GM18909 (cell line): Measurements from ENCODE around the gene MCAT.

Source experiments
- ATAC-seq: cut with Tn5 transposase; IDR thresholded peaks from one replicate; pipeline ENCODE4 v1.9.1; 2021; ENCODE audit warnings: mild to moderate bottlenecking; ENCODE audit not compliant: unreplicated experiment, poor library complexity

The MCAT gene

GRCh38 chr22:43173976-43174720, 30.9 kb upstream of the MCAT start:
- no peak for ATAC-seq

DNA sequence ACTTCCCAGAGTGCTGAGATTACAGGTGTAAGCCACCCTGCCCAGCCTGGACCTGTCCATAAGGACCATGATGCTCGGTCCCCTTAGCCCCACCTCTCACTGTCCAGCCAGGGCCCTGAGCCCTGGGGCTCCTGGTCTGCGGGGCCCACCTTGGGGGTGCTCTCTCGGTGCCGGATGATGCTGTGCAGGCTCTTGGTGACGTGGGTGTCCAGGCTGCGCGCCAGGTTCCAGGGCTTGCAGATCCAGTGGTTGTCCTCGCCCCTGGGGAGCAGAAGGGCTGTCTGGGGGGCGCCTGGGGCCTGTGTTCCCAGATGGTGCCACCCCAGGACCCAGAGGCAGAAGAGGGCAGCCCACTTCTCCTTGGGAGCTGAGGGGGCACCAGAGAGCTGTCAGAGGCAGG, 30.4 kb upstream of the MCAT start:
- no peak for ATAC-seq

DNA sequence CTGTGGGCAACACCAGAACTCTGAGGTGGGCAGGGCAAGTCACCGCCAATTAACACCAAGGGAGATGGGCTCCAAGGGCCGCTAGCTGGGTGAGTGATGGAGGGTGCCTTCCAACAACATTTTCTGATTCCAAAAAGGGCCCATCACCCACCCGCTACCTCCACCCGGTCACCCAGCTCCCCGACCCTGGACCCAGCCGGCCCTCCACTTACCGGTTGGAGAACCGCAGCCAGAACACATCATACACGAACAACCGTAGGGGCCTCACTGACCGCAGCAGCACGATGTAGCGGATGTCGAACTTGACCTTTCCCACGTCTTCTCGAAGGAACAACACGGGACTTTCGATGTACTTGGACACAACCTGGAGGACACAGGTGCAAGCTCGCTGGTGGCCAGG, 29.0 kb upstream of the MCAT start:
- no peak for ATAC-seq

DNA sequence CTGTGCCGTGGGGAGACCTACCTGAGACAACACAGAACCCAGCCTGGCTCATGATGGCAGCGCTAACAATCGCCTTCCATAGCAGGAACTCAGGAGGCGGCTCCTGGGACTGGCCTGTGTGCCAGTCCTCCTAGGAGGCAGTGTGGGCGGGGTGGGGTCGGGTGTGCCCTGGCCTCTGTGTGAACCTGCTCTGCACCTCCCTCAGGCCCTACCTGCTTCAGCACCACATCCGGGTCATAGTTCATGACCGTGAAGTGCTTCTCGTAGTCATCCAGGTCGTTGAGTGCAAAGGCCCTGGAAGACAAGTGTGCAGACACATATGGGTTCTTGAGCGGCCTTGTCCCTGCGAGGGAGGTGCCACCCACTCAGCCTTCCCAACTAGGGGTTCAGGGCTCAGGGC, 28.4 kb upstream of the MCAT start:
- ATAC-seq = no peak

DNA sequence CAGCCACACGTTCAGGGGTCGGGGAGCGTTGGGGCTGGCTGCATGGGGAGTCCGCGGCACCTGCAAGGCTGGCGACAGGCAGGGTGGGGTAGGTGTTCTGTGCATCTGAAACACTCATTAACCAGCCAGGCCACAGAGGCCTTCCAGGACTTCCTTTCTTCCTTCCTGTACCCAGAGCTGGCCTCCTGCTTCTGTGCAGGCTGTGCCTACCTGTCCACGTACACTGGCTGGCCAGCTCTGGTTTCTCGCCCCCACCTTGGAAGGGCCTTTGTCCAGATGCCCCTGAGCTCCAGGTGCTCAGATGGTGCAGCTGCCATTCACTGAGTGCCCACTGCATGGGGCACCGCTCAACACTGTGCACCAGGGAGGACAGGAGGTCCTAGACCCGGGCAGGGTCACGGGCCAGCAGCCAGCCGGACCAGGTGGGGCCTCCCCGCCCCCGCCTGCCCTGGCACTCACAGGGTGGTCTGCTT, 27.9 kb upstream of the MCAT start:
- ATAC-seq = no peak

- no peak for ATAC-seq
Measured at GRCh38 chr22:43170131-43170480, 26.9 kb upstream of the MCAT start.

GRCh38 chr22:43169310-43170130, 26.3 kb upstream of the MCAT start:
- ATAC-seq = no peak

DNA sequence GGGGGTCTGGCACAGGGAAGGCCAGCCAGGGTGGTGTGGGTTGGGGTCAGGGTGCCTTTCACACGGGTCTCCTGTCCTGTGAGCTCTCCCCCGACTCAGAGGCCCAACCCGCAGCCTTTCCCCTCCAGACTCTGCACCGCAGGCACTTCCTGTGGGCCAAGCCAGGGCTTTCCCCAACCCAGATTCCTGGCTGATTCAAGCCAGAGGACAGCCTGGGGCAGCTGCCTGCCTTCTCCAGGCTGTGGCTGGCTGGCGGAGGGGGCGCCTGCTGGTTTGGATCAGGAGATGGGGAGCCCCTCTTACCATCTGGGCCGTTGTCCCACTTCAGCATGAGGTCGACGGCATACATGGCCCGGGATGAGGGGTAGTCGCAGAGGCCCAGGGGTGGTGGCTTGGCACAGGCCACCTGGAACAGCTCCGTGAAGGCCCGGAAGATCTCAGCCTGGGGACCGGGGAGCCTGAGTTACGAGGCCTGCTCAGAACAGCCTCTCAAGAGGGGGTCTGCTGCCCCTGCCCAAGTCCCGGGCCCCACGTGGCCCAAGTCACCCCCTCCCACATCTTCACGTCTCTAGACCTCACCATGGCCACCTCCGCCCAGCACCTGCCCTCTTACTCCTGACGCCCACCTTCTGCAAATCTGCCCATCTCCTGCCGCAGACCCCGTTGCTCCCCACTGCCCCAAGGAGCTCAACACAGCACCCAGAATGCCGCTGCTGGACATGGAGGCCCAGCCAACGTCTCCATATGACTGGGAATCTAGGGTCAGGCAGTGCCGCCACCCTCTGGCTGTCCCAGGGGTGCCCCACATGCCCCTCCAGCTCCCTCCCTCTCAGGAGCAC, 25.5 kb upstream of the MCAT start:
- no peak for ATAC-seq

DNA sequence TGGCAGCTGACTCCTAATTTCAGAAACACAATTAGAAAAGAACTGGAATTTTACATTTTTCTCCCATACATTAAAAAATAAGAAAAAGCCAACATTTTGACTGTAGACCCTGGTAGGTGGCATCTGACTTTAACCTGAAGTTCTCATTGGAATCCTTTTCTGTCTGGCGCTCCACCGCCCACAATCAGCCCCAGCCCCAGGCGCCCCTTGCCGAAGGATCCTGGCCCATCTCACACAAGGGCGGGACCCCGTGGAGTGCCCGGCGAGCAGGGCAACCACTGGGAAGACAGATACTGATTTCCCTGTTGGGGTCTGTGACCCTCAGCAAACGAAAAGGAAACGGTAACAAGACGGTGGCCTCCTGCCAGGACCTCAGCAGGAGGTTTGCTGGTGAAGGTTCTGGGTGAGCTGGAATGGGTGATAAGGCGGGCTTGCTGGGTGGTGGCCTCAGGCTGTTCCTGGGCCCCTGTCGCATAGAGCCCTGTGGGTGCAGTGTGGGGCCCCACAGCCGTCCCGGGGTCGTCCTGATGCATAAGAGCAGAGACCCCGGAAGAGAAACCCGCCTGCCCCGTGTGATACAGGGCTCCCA, 23.9 kb upstream of the MCAT start:
- ATAC-seq = no peak

GRCh38 chr22:43166132-43166930, 23.1 kb upstream of the MCAT start:
- ATAC-seq = no peak

- no peak for ATAC-seq
Measured at GRCh38 chr22:43164636-43165035, 21.4 kb upstream of the MCAT start.

DNA sequence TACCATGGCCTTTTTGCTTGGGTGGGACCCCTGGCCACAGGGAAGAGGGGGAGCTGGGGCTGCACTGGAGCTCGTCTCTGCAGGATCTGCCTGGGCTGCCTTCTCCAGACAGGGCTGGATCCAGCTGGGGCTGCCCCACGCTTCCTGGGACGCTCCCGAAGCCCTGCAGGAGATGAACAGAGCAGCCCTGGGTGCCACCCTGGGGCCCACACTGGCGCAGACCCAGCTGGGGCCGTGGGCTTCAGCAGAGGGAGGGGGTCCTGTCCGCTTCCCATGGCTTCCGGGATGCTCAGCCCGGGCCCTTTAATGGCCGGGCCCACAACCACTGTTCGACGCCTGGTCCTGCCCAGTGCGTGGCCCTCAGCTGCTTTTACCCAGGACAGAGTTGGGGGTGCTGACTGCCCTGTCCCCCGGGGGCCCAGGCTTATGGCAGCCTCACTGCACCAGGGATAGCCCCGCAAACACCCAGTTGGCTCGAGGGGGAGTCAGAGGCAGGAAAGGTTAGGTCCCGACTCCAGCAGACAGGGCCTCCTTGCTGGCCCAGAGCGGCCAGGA, 20.1 kb upstream of the MCAT start:
- no peak for ATAC-seq

GRCh38 chr22:43162412-43163150, 19.4 kb upstream of the MCAT start:
- ATAC-seq = no peak

- no peak for ATAC-seq
Measured at GRCh38 chr22:43160497-43161126, 17.4 kb upstream of the MCAT start.

DNA sequence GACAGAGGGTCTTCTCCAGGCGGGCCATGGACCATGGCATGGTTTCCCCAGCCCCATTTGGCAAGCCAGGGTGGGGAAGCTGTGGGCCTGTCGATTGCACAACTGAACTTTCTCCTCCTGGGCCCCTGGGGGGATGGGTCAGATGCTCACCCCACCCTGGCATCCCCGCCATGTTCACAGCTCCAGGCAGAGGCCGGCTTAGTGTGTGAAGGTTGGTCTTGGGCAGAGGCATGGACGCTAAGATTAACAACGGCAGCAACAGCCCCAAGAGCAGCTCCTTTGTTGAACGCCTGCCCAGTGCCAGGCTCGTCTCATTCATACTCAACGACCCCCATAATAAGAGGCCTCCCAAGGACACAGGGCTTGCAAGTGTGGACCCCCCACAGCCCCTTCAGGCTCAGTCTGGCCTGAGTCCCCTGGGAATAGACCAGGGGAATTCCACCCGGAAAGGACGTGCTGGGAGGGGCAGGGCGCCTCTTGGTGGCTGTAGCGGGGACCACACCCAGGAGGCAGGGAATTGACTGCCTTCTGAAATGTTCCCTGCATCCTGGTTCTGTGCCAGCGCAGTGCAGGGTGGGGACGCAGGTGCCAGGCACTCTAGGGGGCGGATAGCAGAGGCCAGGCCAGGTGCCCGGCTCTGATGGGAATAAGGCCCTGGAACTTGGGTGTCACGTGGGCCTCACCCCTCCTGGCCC, 16.4 kb upstream of the MCAT start:
- no peak for ATAC-seq

GRCh38 chr22:43158778-43159483, 15.7 kb upstream of the MCAT start:
- ATAC-seq = no peak

GRCh38 chr22:43157874-43158546, 14.8 kb upstream of the MCAT start:
- ATAC-seq = no peak
